ENCODE measurements around the gene MAPK8IP3.

DNA sequence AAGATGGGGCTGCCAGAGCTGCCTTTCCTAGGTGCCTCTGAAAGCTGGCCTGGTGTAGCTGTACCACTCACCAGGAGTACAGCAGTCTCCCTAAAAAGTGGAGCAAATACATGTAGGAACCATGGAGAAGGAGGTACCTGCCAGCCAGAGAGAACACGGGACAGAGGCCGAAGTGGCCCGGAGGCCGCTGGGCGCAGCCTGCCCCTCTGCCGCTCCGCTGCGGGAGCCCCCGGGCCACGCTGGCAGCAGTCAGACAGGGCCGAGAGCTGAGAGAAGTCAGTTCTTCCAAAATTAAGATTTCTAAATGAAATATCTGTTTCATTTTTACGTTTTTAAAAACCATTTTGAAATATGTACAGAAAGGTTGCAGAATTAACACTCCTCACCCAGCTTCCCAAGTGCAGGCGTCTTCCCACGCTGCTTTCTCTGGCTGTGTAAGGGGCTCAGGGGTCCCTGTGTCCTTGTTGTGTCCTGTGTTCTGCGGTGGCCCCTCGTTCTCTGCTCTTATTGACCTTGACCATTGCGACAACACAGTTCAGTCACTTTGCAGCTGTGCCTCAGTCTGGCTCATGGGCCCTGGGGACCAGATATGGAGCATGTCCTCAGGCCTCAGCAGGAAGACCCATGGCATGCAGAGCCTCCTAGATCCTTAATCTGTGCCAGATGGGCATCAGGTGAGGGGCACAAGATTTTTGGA is 5.0 kb downstream of the MAPK8IP3 start:
- TF ChIP-seq EZH2 (IDR thresholded peaks at IDR 0.05; ENCODE audit: borderline replicate concordance, insufficient read depth, low read depth, low read length, poor library complexity, severe bottlenecking) = no peak
- no peak for TF ChIP-seq CTCF (IDR thresholded peaks at IDR 0.05)
